Effector CD4-positive, alpha-beta T cell (primary cell): ENCODE data around the gene APRT.
"Not testable (repeated sequence)": the region's sequence is repeated elsewhere in the genome, so short reads cannot be mapped to it uniquely, and the experiment has no call there.

Experiments used
- DNase-seq: peaks from one replicate; pipeline ENCODE4 v3.0.0-alpha.2; 2020

Gene APRT

DNA sequence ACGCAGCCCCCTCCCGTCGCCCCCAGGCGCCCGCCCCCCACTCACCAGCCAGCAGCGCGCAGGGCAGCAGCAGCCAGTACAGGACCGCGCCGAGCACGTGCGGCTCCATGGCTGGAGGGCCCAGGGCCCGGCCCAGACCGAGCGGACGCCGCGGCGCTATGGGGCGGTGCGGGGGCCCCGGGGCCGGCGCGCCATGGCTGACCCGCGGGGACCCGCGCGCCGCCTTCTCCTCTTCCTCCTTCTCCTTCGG lies 26.9 kb downstream of the APRT start:
- DNase-seq, result no peak

DNA sequence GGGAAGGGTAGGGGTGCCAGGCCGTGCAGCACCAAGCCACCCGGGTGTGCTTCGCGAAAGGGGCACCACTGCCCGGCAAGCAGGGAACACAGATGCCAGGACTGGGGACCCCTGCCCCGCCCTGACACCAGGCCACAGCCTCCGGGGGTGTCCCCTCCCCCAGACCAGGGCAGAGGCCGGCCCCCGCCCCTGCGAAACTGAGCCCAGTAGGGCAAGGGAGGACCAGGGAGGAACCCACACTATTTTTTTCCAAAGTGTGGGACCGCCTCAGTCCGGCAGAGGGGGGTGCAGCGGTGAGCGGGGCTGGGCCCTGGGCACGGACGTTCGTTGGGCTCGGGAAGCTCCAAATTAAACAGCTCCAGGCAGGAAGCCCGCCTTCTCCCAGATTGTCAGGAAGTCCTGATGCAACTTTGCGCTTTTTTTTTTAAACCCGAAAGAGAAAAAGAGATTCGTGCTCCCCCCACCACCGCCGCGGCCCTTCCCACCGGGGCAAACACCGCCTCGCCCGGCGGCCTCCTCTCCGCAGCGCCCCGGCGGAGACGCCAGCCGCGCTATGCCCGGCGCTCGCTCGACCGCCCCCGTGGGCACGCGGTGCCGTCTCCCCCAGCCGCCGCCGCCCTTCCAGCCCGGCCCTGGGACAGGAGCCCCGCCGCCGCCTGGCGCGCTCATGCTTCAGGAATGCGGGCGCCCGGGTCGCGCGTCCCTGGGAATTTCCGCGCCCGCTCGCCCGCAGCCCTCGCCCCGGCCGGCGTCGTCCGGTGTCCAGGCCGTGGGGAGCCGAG lies 27.5 kb downstream of the APRT start:
- peak; percentile 27 for DNase-seq

DNA sequence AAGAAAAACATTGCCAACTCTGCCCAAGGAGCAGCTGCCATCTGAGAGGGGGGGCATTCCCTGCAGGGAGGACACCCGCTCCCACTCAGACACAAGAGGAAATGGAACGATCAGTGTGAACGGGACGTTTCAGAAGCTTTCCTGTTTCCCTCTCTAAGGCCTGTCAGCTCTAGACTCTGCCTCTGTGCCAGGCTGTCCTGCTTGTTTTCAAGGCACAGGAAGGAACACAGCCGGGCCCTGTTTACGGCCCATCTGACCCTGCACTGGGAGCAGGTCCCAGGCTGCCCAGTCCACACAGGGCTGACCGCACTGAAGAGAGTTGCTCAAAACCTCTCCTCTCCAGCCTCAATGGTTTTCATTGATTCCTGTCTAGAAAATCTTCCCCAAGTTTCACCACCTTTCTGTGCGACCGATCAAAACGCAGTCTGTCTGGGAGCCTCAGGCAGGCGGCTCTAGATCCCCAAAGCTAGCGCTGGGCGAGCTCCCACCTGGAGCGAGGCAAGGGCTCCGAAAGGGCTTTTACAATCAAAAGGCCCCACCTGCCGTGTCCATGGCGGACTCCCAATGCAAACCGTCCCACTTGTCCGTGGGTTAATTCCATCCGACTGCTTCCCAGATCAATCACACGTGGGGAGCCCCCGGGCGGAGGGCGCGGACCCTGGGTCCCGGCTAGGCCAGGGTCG lies 28.2 kb downstream of the APRT start:
- DNase-seq, result no peak

DNA sequence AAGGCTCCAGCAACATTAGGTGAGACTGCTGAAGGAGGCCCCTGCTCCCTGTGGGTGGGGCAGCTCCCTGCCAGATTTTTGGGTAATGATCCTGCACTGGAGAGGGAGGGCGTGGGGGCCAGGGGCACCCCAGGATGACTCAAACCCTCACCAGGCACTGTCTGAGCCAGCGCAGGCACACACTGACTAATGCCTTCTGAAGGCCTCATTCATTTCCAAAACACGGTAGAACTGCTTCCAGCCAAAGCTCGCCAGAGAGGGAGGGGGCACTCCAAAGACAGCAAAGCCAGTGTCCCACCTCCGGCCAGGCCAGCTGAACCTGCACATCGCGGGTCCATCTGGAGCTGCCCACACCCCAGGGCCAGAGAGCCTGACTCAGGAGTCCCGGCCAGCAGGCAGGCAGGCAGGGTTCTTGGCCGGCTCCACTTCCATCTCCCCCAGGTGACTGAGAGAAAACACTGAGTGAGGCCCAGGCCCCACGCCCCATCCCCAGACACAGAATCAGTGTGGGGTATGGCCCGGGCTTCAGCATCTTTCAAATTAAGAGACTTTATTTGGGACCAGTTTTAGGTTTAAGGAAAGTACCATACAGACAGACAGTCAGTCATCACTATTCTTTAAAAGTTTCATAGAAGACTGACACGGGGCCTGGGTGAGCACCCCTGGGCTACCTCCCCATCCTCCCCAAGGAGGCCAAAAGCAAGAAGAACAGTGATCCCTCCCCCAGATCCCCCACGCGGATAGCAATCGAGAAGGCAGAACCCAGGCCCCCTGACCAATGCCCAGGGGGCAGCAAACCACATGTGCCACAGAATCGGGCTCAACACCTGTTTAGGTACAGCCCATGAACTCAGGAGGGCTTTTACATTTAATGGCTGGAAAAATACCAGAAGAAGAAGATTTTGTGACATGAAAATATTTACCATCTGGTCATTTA lies 29.0 kb downstream of the APRT start:
- DNase-seq, result peak; percentile 59

DNA sequence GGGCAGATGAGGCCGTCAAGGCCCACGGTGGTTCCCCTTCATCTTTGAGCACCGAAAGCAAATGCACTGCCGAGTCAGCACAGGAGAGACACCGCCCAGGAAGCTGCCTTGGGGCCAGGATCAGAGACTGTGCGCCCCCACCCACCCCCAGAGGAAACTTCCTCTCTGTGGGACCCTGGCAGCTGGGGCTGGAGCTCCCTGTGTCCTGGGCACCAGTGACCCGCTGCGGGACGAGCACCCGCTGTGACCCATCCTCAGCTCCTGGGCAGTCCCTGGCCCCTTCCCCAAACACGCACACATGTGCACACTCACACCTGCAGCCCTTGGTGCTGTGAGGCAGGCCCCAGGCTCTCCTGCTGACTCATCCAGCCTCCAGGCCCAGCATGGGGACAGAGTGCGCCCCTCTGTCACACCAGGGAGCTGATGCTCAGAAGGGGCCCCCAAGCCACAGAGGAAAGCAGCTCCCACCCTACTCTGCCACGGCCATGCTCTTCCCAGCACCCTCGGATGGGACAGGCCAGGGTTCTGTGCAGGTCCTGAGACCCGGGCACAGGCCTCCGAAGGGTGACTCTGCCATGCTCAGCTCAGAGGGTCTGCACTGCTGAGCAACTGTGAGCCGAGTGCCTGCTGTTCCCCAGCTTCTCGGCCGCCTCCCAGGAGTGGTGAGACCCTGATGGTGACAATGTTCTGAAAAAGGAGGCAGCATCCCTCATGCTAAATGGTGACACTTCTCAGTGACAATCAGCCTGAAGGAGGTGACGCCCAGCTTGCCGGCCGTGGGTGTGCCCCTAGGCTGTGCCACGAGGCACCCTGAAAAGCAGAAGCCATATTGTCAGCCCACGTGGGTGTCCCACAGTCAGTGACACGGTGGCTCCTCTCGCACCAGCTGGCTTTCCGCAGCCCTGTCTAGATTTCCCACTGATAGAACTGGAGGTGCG lies 30.3 kb downstream of the APRT start:
- DNase-seq, result peak; percentile 53

DNA sequence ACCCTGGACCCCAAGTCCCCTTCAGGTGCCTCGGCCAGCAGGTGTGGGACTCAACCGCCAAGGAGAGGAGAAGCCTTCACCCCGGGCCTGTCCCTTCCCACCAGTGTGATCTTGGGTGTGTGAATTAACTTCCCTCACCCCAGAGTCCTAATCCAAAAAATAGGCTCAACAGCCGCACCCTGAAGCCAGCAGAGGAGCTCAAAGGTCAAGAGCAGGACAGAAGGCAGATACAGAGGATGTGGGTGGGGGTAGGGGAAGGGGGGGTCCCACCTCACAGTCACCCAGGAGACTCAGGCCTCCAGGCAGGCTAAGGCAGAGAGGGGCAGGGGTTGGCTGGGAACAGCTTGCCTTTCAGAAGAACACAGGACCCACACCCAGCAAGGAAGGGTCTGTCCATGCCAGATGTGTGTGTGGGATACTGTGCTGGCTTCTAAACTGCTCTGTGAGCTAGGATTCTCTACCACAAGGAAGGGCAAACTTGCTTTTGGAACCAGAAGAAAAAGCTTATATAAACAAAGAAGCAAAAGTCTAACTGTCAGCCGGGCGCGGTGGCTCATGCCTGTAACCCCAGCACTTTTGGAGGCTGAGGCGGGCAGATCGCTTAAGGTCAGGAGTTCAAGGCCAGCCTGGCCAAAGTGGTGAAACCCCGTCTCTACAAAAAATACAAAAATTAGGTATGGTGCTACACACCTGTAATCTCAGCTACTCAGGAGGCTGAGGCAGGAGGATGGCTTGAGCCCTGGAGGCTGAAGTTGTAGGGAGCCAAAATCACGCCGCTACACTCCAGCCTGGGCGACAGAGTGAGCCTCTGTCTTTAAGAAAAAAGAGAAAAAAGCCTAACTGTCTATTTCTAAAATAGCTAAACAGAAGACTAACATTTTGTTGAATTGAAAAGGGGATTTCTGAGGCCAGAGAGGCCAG lies 31.3 kb downstream of the APRT start:
- no peak for DNase-seq

DNA sequence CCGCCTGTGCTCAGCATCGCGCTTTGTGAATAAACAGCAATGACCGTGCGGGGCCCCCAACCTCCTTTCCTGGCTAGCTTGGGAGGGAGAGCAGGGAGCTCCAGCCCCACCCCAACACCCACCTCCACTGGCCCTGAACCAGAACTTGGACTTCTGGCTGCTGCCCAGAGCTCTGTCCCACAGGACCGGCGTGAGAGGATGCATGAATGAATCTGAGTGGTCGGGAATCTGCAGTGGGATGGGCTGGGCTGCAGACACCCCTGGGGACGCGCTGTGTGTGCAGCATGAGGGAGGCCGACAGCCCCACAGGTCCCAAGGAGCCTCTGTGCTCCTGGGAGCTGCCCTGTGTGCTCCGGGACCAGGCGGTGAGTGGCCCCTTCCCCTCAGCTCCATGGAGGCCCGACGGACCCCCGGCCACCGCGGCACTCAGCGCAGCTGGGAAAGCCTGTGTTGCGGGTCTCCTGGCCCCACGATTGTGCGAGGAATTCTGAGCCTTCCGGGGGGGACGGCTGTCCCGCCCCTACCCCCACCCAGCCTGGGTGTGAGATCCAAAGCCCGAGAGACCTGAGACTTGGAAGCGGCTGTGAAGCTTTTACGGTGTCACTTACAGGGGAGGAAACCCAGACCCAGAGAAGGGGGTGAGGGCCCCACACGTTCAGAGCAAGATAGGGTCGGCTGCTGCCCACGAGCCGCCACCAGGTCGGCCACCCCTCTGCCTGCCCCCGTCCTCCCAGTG lies 32.2 kb downstream of the APRT start:
- no peak for DNase-seq

DNA sequence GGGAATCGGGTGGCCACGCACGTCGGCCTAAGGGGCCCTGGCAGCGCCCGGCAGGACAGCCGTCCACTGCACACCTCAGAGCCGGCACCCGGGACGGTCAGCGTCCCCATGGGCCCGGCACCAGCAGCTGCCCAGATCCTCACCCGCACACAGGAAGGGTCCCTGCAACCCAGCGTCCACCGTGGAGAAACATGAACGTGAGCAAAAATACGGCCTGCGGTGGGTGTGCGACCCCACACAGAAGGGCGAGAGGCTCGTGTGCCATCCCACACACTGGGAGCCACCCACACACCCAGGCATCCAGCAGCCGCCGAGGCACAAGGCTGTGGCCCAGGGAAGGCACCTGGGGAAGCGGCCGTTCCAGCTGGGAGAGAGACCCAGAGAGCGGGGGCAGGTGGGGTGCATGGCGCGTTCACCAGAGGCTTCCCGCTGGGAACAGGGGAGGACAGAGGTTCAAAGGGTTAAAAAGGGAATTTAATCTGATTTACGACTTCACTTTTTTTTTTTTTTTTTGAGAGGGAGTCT lies 33.1 kb downstream of the APRT start:
- DNase-seq, result no peak

DNA sequence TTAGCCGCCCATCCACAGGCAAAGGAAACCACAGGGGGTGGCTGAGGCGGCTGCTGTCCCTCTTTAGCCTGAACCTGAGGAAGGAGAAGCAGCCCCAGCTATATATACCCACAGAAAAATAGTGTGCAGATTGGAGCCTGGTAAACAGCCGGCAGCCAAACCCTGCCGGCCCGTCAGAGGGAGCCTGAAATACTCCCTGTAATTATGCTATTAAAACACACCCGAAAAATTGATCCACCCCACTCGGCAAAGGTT lies 33.5 kb downstream of the APRT start:
- DNase-seq, result no peak

DNA sequence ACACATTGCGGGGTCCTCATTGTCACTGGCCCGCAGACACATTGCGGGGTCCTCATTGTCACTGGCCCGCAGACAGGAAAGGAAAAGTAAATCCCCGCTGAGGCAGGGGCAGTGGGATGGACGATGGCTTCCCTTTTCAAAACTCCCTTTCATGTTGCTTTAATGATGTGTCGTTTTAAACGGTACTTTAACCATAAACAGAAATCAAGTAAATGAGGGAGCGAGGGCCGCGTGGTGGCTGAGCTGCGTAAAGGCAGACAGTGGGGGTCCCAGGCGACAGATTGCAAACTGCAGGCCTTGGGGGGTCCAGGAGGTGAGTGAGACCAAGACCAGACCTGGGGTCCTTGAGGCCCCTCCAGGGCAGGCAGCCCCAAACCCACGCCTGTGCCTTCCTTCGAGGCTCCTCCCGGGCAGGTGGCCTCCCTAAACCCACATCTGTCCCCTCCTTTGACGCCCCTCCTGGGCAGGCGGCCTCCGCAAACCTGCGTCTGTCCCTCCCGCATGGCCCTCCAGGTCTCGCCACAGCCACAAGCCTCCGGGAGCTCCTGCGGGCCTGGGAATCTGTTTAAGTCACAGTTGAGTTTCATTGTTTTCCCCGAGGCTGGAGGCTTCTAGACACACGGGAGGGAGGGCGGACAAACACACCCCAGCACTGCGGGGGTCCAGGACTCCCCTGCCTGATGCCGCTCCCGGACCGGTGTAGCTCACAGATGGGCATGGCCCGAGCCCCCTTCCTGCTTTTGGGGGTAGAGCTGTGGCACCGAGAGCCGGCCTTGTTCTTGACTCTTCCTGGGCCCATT lies 34.1 kb downstream of the APRT start:
- no peak for DNase-seq

DNA sequence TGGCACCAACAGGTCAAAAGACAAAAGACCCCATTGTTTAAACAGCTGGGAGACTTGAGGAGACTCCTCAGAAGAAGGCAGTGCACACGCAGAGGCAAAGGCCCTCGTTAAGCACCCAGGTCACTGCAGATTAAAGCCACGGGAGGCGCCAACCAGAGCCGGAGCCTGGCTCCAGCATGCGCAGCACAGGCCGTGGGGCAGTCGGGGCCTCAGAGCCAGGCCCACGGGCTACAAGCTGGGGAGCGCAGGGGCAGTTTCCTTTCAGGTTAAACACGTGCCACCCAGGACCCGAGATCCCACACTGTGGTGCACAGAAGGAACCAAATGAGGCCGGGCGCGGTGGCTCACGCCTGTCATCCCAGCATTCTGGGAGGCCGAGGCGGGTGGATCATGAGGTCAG lies 35.9 kb downstream of the APRT start:
- DNase-seq, result no peak

DNA sequence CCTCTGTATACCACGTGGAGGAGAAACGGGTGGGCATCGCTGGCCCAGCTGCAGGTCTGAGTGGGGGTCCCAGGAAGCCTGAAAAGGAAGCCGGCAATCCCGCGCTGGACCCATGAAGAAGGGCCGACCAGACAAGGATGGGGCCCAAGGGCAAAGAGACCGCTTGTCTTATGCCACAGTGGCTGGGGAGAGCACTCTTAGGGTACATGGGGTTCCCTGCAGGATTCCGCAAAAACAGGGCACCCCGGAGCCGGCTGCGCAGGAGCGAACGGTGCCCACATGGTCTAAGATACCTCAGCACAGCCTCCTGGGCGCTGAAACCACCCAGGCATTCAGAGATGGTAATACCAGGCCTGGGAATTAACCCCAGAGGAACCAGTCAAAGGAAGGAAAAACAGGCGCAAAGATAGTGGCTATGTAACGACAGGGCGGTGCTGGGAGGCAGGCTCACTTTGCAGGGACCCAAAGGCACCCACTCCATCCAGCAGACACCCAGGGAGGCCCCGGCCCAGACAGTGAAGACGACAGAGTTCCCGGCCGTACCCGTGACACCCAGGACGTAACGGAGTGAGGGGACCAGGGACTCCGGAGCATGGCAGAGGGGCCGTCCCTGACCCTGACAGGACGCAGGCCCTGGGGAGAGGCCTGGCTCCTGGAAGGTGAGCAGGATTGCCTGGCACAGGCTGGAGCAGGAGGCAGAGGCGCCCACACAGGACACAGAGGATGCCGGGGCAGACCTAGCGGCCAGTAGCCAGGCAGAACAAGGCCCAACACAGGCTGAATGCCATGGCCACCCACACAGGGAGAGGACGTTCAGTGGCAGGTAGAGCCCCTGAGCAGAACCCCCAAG lies 37.0 kb downstream of the APRT start:
- no peak for DNase-seq

DNA sequence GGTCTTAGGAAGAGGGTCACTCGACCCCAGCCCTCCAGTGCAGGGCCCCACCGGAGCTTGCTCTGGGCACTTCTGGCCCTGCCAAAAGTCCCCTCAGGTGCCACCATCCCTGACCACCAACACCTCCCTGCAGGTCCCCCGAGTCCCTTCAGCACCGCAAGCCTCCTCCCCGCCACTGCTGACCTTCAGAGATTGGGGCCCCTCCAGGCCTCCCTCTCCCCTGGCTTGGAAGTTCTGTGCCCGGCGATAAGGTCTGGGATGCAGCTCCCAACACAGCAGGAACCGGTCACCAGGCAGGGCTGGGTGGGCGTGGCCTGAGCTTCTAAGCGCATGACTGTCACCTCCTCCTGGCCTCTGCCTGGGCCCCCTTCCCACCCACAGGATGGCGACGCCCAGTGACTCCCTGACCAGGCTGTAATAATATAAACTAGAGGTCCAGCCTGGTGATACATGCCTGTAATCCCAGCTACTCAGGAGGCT lies 37.9 kb downstream of the APRT start:
- DNase-seq, result no peak

DNA sequence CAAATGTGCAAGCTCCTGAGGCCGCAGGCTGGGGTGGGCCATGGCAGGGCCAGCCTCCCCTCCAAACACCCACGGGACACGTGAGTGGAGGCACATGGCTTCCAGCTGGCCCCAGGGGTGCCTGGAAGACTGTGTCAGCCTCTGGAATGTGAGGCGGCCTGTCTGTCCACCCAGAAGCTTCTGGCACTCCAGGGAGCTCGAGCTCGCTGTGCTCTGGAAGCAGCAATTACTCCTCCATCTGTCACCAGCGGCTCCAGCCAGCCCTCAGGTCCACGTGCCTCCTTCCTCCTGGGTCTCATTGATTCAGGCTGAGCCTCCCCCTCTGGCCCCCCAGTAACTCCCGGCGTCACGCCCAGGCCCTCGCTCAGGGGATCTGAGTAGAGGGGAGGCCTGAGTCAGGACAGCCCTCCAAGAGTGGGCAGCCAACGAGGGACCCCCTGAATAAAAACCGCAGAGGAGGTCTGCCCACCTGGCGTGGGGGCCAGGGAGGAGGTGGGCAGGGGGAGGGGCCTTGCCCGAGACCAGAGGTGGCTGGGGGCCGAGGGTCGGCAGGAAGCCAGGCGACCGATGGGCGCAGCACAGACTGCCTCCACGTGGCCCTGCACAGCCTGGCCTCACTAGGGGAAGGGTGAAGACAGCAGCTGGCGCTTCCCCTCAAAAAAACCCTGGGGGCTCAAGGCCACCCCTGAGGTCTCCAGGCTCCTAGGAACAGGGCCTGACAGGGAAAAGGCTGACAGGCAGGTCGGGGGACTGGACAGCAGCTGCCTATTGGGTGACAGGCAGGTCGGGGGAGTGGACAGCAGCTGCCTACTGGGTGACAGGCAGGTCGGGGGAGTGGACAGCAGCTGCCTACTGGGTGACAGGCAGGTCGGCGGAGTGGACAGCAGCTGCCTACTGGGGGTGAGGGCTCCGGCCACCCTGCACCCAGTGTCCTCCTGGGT lies 38.6 kb downstream of the APRT start:
- no peak for DNase-seq

DNA sequence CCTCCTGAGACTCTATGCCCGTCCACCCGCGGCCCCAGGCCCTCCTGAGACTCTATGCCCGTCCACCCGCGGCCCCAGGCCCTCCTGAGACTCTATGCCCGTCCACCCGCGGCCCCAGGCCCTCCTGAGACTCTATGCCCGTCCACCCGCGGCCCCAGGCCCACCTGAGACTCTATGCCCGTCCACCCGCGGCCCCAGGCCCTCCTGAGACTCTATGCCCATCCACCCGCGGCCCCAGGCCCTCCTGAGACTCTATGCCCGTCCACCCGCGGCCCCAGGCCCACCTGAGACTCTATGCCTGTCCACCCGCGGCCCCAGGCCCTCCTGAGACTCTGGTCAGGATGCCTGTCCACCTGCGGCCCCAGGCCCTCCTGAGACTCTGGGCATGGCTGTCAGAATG lies 39.9 kb downstream of the APRT start:
- not testable (repeated sequence) for DNase-seq

DNA sequence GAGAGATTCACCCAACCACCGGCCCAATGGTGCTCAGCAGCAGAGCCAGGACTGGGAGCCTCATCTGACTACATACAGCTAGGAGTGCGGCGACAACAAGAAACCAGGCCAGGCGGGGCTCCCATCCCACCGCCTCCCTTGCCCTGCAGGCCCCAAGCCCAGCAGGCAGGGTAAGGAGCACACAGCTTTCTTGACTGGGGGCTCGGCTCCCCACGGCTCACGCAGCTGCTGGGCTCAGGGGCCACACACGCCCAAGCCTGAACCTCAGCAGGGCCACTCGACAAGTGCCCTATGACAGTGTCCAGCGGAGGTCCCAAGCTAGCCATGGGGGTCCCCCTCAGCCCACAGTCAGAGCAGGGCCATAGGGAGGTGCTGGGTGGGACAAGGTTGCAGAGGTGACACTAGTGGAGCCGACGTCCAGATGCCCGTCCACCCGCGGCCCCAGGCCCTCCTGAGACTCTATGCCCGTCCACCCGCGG lies 40.4 kb downstream of the APRT start:
- no peak for DNase-seq
